Spinal cord (tissue), 10 donors: ENCODE measurements around the gene RIPOR2. TPM values are rescaled to one million over a fixed set of nuclear protein-coding genes. Genes with fewer than 3 reads are reported as not detected.

Experiments used
- DNase-seq, 6 donors: peaks; one replicate each; pipeline versions ENCODE4 v3.0.0 to v3.0.0-alpha.2; 2013 to 2015; ENCODE audit warnings: low spot score in 6 of 6, low read depth in 4 of 6
- H3K27ac ChIP-seq: one replicate; pipeline ENCODE4 v1.5.1; 2013; ENCODE audit warnings: low read depth, low read length, control low read depth
- H3K27me3 ChIP-seq: one replicate; pipeline ENCODE4 v1.6.1; 2013; ENCODE audit warnings: low read length; ENCODE audit not compliant: control insufficient read depth, insufficient read depth
- H3K36me3 ChIP-seq: one replicate; pipeline ENCODE4 v1.6.1; 2013; ENCODE audit warnings: low read length; ENCODE audit not compliant: control insufficient read depth, insufficient read depth
- H3K4me1 ChIP-seq: one replicate; pipeline ENCODE4 v1.6.1; 2013; ENCODE audit warnings: low read length; ENCODE audit not compliant: control insufficient read depth, insufficient read depth
- H3K4me3 ChIP-seq: one replicate; pipeline ENCODE4 v1.5.1; 2013; ENCODE audit warnings: low read depth, low read length, control low read depth
- H3K9me3 ChIP-seq: one replicate; pipeline ENCODE4 v1.6.1; 2013; ENCODE audit warnings: low read length; ENCODE audit not compliant: control insufficient read depth, insufficient read depth
- WGBS: methylation state at CpG from one replicate; pipeline ENCODE4 v1.1.5; 2013; ENCODE audit warnings: missing lambda C conversion rate; ENCODE audit not compliant: insufficient coverage; 5-methylcytosine and 5-hydroxymethylcytosine counted together
- polyA plus RNA-seq, 2 donors: library from polyadenylated mRNA; unstranded; fragments of 120-200 nt; gene quantifications; one replicate each; pipeline ENCODE4 v1.2.1, GENCODE V29; 2013; ENCODE audit not compliant: insufficient read length in 2 of 2
- total RNA-seq, 2 donors: library from RNA; depleted of rRNA in 1 of 2; stranded (reverse); fragments of 120-200 nt in 1 of 2; fragments of >200 nt in 1 of 2; gene quantifications; one replicate each; pipeline versions ENCODE4 v1.2.3 to v1.2.4, GENCODE V29; 2013 to 2014
- donor health status: healthy.

Gene RIPOR2
- total and polyA plus RNA-seq, 4 donors, result 25.0 to 34.2 (median 30.9) TPM

DNA sequence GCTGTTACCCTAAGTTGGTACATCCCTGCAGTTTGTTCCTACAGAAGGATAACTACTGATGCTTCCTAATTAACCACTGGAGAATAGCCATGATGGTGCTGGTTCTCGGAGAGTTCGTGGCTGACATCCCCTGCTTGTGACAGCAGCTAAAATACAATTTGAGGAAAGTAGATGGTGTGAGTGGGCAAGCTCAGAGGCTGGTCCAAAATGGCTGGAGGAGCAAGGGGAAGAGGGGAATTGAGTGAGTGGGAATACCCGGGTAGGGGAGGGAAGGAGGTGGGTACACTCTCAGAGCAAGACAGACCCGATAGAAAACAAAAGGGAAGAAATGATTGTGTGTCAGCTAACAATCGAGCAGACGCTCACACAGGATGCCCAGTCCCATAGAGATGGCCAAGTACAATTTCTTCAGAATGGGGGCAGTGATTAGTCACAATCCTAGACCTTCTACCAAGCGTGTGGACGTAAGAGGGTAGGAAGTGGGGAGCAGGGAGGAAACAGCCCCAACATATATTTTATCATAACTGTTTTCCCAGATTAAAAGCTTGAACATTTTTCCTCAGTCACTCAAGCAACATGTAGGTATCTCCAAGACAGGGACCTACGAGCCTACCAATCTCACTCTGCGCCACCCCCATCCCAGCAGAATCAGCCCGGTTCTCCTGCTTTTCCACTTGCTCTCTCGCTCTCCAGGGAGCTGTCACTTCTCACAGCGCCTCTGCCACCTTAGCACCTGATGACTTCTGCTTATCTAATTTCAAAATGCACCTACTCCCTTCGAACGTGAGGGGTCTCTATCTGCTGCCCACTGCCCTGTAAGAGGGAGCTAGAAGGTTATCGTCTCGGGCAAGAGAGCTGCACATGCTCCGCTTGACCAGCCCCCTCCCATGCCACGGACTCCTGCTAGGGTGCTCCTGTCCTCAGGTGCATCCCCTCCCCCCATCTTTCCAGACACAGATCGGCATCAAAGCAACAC, 26.2 kb downstream of the RIPOR2 start:
- H3K9me3 ChIP-seq, result no peaks in the 10 kb centered on the region
- 25% methylated on average over 14 of the region's 20 CpGs for WGBS
- DNase-seq, result peak in 1 of 6 donors; percentile 83
- H3K36me3 ChIP-seq, result no peaks in the 10 kb centered on the region
- peaks cover 19% of the 10 kb centered on the region for H3K4me1 ChIP-seq
- H3K4me3 ChIP-seq, result peak overlapping the region; percentile 67
- H3K27ac ChIP-seq, result peak overlapping the region; percentile 73
- peaks cover 18% of the 10 kb centered on the region for H3K27me3 ChIP-seq

- Histone ChIP-seq H3K4me3 (peak overlapping the region; percentile 67), H3K27me3 (peaks cover 18% of the 10 kb centered on the region), H3K27ac (peak overlapping the region; percentile 41), H3K36me3 (no peaks in the 10 kb centered on the region), H3K4me1 (peaks cover 19% of the 10 kb centered on the region), H3K9me3 (no peaks in the 10 kb centered on the region)
- WGBS, result no CpG with 5 or more reads among the region's 4 CpGs
- DNase-seq, result peak in 1 of 6 donors; percentile 38
Measured at GRCh38 chr6:24908650-24909035, 27.1 kb downstream of the RIPOR2 start.

- Histone ChIP-seq H3K4me3 (no peak overlapping the region), H3K36me3 (no peaks in the 10 kb centered on the region), H3K27me3 (peaks cover 12% of the 10 kb centered on the region), H3K4me1 (peaks cover 19% of the 10 kb centered on the region), H3K27ac (peak overlapping the region; percentile 41), H3K9me3 (no peaks in the 10 kb centered on the region)
- 7% methylated on average over 3 of the region's 4 CpGs for WGBS
- peak in 2 of 6 donors; percentile 63 to 74 for DNase-seq
Measured at GRCh38 chr6:24907919-24908649, 27.7 kb downstream of the RIPOR2 start.

GRCh38 chr6:24906314-24906713, 29.4 kb downstream of the RIPOR2 start:
- DNase-seq, result no peak
- no peak overlapping the region for H3K4me3 ChIP-seq
- peaks cover 20% of the 10 kb centered on the region for H3K4me1 ChIP-seq
- no peak overlapping the region for H3K27ac ChIP-seq
- H3K27me3 ChIP-seq, result peaks cover 12% of the 10 kb centered on the region
- no peaks in the 10 kb centered on the region for H3K36me3 ChIP-seq
- no peaks in the 10 kb centered on the region for H3K9me3 ChIP-seq

GRCh38 chr6:24905483-24905882, 30.3 kb downstream of the RIPOR2 start:
- 88% methylated on average over 1 of the region's 3 CpGs for WGBS
- no peaks in the 10 kb centered on the region for H3K36me3 ChIP-seq
- H3K4me1 ChIP-seq, result peaks cover 16% of the 10 kb centered on the region
- H3K9me3 ChIP-seq, result no peaks in the 10 kb centered on the region
- no peak overlapping the region for H3K27ac ChIP-seq
- no peak overlapping the region for H3K4me3 ChIP-seq
- peaks cover 7% of the 10 kb centered on the region for H3K27me3 ChIP-seq
- no peak for DNase-seq

- Histone ChIP-seq H3K4me1 (peaks cover 12% of the 10 kb centered on the region), H3K4me3 (no peak overlapping the region), H3K9me3 (no peaks in the 10 kb centered on the region), H3K36me3 (no peaks in the 10 kb centered on the region), H3K27me3 (peaks cover 2% of the 10 kb centered on the region), H3K27ac (no peak overlapping the region)
- no peak for DNase-seq
- WGBS, result 84% methylated on average over 6 of the region's 7 CpGs
Measured at GRCh38 chr6:24903681-24904080, 32.1 kb downstream of the RIPOR2 start.

- no peaks in the 10 kb centered on the region for H3K9me3 ChIP-seq
- H3K4me3 ChIP-seq, result no peak overlapping the region
- H3K4me1 ChIP-seq, result peaks cover 10% of the 10 kb centered on the region
- 86% methylated on average over 1 of the region's 1 CpG for WGBS
- no peaks in the 10 kb centered on the region for H3K36me3 ChIP-seq
- H3K27ac ChIP-seq, result no peak overlapping the region
- no peak for DNase-seq
- H3K27me3 ChIP-seq, result peaks cover 2% of the 10 kb centered on the region
Measured at GRCh38 chr6:24902782-24903181, 33.0 kb downstream of the RIPOR2 start.

GRCh38 chr6:24901698-24902328, 33.9 kb downstream of the RIPOR2 start:
- Histone ChIP-seq H3K9me3 (no peaks in the 10 kb centered on the region), H3K27ac (no peak overlapping the region), H3K27me3 (peaks cover 2% of the 10 kb centered on the region), H3K4me1 (peaks cover 10% of the 10 kb centered on the region), H3K36me3 (no peaks in the 10 kb centered on the region), H3K4me3 (no peak overlapping the region)
- 87% methylated on average over 3 of the region's 9 CpGs for WGBS
- DNase-seq, result no peak

DNA sequence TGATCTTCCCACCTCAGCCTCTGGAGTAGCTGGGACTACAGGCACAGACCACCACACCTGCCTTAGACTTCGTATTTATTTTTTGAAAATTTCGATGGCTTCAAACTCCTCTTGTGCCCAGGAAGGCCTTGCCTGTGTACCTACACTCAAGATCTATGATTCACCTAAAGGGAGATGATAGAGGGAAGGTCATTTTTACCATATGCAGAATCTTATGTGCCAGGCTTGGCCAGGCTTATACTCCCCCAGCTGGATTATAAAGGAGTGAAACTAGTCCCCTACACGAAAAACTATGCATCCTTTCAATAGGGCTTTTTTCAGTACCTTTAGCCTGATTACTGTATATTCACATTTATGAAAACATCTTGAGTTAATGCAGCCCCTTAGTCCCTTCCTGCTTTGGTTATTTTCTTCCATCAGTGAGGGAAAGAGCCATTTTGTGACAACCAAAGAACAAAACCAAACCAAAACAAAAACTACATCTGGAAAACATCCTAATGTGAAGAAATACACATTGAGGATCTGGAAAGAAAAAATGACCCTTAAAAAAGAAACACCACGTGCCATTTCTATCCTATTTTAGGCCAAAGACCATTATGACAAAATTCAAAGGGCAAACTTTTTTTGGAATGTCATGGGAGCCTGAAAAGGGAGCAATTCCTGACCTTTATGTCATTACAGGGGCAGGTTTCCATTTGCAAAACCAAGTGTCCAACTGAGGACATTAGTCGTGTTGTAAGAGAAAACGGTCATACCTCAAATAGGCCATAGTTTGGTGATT, 34.7 kb downstream of the RIPOR2 start:
- no peak overlapping the region for H3K4me3 ChIP-seq
- WGBS, result 80% methylated on average over 1 of the region's 6 CpGs
- no peak overlapping the region for H3K27ac ChIP-seq
- peaks cover 2% of the 10 kb centered on the region for H3K27me3 ChIP-seq
- no peaks in the 10 kb centered on the region for H3K36me3 ChIP-seq
- no peak for DNase-seq
- H3K4me1 ChIP-seq, result peaks cover 10% of the 10 kb centered on the region
- no peaks in the 10 kb centered on the region for H3K9me3 ChIP-seq
